Peyer's patch (tissue), 4 donors: ENCODE results near the gene B3GAT1. TPM values are rescaled to one million over a fixed set of nuclear protein-coding genes. Genes with fewer than 3 reads are reported as not detected.
A peak's percentile ranks its signal among the peaks of the same experiment; 100 is the strongest.

Experiments
- DNase-seq, 3 donors: peaks; one replicate each; pipeline ENCODE4 v3.0.0-alpha.2; 2017 to 2019
- H3K27ac ChIP-seq, 4 donors: fragments of 200-600 bp; sonication (generic); one replicate each; pipeline ENCODE4 v1.5.1; 2016 to 2019
- H3K27me3 ChIP-seq, 2 donors: fragments of 200-600 bp; sonication (generic); one replicate each; pipeline ENCODE4 v1.5.1; 2019
- H3K36me3 ChIP-seq, 3 donors: fragments of 200-600 bp; sonication (generic); one replicate each; pipeline ENCODE4 v1.5.1; 2016 to 2019
- H3K4me1 ChIP-seq, 4 donors: fragments of 200-600 bp; sonication (generic); one replicate each; pipeline ENCODE4 v1.5.1; 2016 to 2019
- H3K4me3 ChIP-seq, 4 donors: fragments of 200-600 bp; sonication (generic); 1 replicate in 3 of 4; 2 replicates in 1 of 4; pipeline ENCODE4 v1.5.1; 2016 to 2019; ENCODE audit warnings: mild to moderate bottlenecking in 1 of 4
- H3K9me3 ChIP-seq, 4 donors: fragments of 200-600 bp; sonication (generic); one replicate each; pipeline ENCODE4 v1.5.1; 2016 to 2019; ENCODE audit warnings: mild to moderate bottlenecking in 1 of 4
- CTCF ChIP-seq, 6 experiments: fragments of 450-650 bp in 4 of 6; fragments of 200-600 bp in 2 of 6; sonication (generic) in 1 of 6; IDR thresholded peaks; one replicate each; pipeline ENCODE4 v1.5.1; 2017 to 2019; ENCODE audit warnings: antibody characterized with exemption in 6 of 6, mild to moderate bottlenecking in 3 of 6, moderate library complexity in 1 of 6
- POLR2A ChIP-seq, 2 donors: fragments of 450-650 bp; IDR thresholded peaks; one replicate each; pipeline ENCODE4 v1.5.1; 2017; ENCODE audit warnings: antibody characterized with exemption in 2 of 2, mild to moderate bottlenecking in 2 of 2, moderate library complexity in 2 of 2
- total RNA-seq, 4 donors: library from RNA; depleted of rRNA; stranded (reverse); fragments of >200 nt; gene quantifications; one replicate each; pipeline ENCODE4 v1.1.0, GENCODE V29; 2016

The B3GAT1 gene
- total RNA-seq, 4 donors from 2014 or later = 0.35 to 3.3 (median 0.54) TPM; not detected in 1

- DNase-seq = peak in 1 of 3 donors; percentile 30
- Histone ChIP-seq H3K27me3 (peaks cover 0 to 23% of the 10 kb centered on the region in 2 donors), H3K36me3 (no peaks in the 10 kb centered on the region), H3K9me3 (no peaks in the 10 kb centered on the region), H3K4me3 (peak overlapping the region in 2 of 4 donors; percentile 17 to 41), H3K4me1 (peaks cover 0 to 16% (median 3%) of the 10 kb centered on the region in 4 donors), H3K27ac (no peak overlapping the region)
- TF ChIP-seq CTCF (IDR thresholded peaks at IDR 0.05) = no peak
Measured at GRCh38 chr11:134413043-134413825, 1.2 kb upstream of the B3GAT1 start.

- Histone ChIP-seq H3K4me3 (no peak overlapping the region), H3K27ac (no peak overlapping the region), H3K9me3 (no peaks in the 10 kb centered on the region), H3K4me1 (peaks cover 0 to 16% (median 3%) of the 10 kb centered on the region in 4 donors), H3K27me3 (peaks cover 0 to 23% of the 10 kb centered on the region in 2 donors), H3K36me3 (no peaks in the 10 kb centered on the region)
- TF ChIP-seq POLR2A (IDR thresholded peaks at IDR 0.05) = no peak
- TF ChIP-seq CTCF (IDR thresholded peaks at IDR 0.05) = no peak
- DNase-seq = no peak
Measured at GRCh38 chr11:134410766-134411165, 1.3 kb downstream of the B3GAT1 start.

GRCh38 chr11:134409552-134410429, 2.3 kb downstream of the B3GAT1 start:
- no peaks in the 10 kb centered on the region for H3K36me3 ChIP-seq
- H3K27me3 ChIP-seq = peaks cover 0 to 23% of the 10 kb centered on the region in 2 donors
- no peak for TF ChIP-seq POLR2A (IDR thresholded peaks at IDR 0.05)
- TF ChIP-seq CTCF (IDR thresholded peaks at IDR 0.05) = no peak
- no peak overlapping the region for H3K27ac ChIP-seq
- no peak for DNase-seq
- H3K9me3 ChIP-seq = no peaks in the 10 kb centered on the region
- H3K4me1 ChIP-seq = peaks cover 0 to 16% (median 3%) of the 10 kb centered on the region in 4 donors
- H3K4me3 ChIP-seq = no peak overlapping the region

- Histone ChIP-seq H3K36me3 (no peaks in the 10 kb centered on the region), H3K4me3 (no peak overlapping the region), H3K9me3 (no peaks in the 10 kb centered on the region), H3K27ac (no peak overlapping the region), H3K4me1 (peaks cover 0 to 16% (median 3%) of the 10 kb centered on the region in 4 donors), H3K27me3 (peaks cover 0 to 23% of the 10 kb centered on the region in 2 donors)
- no peak for TF ChIP-seq POLR2A (IDR thresholded peaks at IDR 0.05)
- TF ChIP-seq CTCF (IDR thresholded peaks at IDR 0.05) = no peak
- DNase-seq = peak in 1 of 3 donors; percentile 8
Measured at GRCh38 chr11:134407923-134408322, 4.1 kb downstream of the B3GAT1 start.

- H3K27me3 ChIP-seq = peaks cover 0 to 19% of the 10 kb centered on the region in 2 donors
- no peak for TF ChIP-seq CTCF (IDR thresholded peaks at IDR 0.05)
- no peak for TF ChIP-seq POLR2A (IDR thresholded peaks at IDR 0.05)
- no peaks in the 10 kb centered on the region for H3K36me3 ChIP-seq
- DNase-seq = peak in 1 of 3 donors; percentile 1
- H3K9me3 ChIP-seq = no peaks in the 10 kb centered on the region
- no peak overlapping the region for H3K27ac ChIP-seq
- H3K4me1 ChIP-seq = peaks cover 0 to 12% (median 3%) of the 10 kb centered on the region in 4 donors
- H3K4me3 ChIP-seq = no peak overlapping the region
Measured at GRCh38 chr11:134407321-134407828, 4.7 kb downstream of the B3GAT1 start.
